GM19467 (cell line): Measurements from ENCODE around the gene SMIM26.
"Not testable (repeated sequence)": the region's sequence is repeated elsewhere in the genome, so short reads cannot be mapped to it uniquely, and the experiment has no call there.

Source experiments
- ATAC-seq: cut with Tn5 transposase; IDR thresholded peaks from one replicate; pipeline ENCODE4 v1.9.1; 2021; ENCODE audit warnings: mild to moderate bottlenecking, moderate library complexity; ENCODE audit not compliant: unreplicated experiment

SMIM26 gene

GRCh38 chr20:18566892-18567738, at the start of gene SMIM26:
Gene SMIM26 (plus strand): TSS chr20:18567432. CDS start chr20:18567479, 47 bp downstream.
- ATAC-seq, result peak; percentile 98

- not testable (repeated sequence) for ATAC-seq
These were observed 45.2 kb upstream of the SMIM26 start for GRCh38 chr20:18522066-18522465.

GRCh38 chr20:18523066-18523465, 44.2 kb upstream of the SMIM26 start:
- ATAC-seq, result no peak

DNA sequence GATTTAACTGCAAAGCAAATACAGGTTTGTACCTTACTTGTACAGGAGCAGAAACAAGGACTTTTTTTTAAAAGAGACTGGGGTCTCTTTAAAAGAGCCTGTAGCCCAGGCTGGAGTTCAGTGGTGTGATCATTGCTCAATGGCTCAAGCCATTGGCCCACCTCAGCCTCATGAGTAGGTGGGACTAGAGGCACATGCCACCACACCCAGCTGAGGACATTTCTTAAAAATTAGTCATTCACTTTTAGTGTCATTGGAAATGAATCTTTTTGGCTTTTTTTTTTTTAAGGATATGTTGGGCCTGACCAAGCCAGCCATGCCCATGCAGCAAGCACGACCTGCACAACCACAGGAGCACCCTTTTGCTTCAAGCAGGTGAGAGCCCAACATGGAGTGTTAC, 42.6 kb upstream of the SMIM26 start:
- ATAC-seq, result no peak

DNA sequence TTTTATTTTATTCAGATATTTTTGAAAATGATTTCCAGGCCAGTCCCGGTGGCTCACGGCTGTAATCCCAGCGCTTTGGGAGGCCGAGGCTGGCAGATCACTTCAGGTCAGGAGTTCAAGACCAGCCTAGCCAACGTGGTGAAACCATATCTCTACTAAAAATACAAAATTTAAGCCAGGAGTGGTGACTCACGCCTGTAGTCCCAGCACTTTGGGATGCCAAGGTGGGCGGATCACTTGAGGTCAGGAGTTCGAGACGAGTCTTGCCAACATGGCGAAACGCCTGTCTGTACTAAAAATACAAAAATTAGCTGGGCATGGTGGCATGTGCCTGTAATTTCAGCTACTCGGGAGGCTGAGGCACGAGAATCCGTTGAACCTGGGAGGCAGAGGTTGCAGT, 40.5 kb upstream of the SMIM26 start:
- ATAC-seq, result not testable (repeated sequence)

DNA sequence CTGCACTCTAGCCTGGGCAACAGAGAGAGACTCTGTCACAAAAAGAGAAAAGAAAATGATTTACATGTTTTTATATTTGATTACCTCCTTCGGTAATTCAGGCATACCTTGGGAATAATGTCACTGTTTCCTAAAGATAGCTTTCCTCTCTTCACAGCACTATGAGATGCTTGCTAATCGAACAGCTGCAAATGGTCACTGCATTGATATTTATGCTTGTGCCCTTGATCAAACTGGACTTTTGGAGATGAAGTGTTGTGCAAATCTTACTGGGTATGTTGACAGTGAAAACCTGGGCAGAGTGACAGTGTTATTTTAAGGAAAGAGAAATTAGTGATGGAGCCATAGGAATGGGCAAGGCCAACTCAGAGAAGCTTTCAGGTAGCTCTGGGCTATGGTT, 39.9 kb upstream of the SMIM26 start:
- no peak for ATAC-seq

- ATAC-seq, result no peak
These were observed 39.4 kb upstream of the SMIM26 start for GRCh38 chr20:18527836-18528235.

GRCh38 chr20:18529041-18529440, 38.2 kb upstream of the SMIM26 start:
- no peak for ATAC-seq

DNA sequence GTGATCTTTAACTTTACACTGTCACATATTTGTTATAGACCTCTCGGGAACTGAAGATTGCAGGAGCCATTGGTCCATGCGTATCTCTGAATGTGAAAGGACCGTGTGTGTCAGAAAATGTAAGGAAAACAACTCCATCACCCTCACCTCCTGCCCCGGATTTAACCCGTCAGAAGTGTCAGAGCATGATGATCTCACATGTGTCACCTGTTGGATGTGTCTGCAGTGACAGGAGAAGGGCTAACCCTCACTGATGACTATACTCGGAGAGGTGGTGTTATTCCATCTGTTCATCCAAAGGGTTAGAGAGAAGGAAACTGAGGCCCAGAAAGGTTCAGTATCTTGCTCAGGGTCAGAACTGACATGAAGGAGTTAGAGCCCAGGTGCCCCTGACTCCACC, 34.6 kb upstream of the SMIM26 start:
- ATAC-seq, result no peak

DNA sequence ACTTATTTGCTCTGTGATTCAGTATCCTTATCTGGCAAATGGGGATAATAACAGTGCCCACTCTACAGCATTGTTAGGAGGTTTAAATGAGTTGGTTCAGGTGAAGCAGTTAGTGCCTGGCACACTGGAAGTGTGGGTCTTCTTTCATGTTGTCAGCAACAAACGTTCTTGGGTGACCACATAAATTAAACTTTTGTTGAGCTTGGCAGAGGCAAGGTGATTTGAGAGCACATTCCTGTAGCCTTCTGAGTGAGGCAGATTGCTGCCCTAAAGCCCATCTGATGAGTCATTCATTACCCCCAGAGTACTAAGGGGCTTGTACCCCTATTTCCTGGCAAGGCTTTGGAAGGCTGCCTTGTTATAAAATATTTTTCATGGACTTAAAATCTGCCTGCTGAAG, 33.7 kb upstream of the SMIM26 start:
- ATAC-seq, result no peak

GRCh38 chr20:18533978-18534644, 33.1 kb upstream of the SMIM26 start:
- no peak for ATAC-seq

GRCh38 chr20:18537651-18538050, 29.6 kb upstream of the SMIM26 start:
- ATAC-seq, result no peak

GRCh38 chr20:18541741-18542140, 25.5 kb upstream of the SMIM26 start:
- ATAC-seq, result no peak

- no peak for ATAC-seq
These were observed 24.0 kb upstream of the SMIM26 start for GRCh38 chr20:18543216-18543615.

GRCh38 chr20:18543932-18544331, 23.3 kb upstream of the SMIM26 start:
- no peak for ATAC-seq

DNA sequence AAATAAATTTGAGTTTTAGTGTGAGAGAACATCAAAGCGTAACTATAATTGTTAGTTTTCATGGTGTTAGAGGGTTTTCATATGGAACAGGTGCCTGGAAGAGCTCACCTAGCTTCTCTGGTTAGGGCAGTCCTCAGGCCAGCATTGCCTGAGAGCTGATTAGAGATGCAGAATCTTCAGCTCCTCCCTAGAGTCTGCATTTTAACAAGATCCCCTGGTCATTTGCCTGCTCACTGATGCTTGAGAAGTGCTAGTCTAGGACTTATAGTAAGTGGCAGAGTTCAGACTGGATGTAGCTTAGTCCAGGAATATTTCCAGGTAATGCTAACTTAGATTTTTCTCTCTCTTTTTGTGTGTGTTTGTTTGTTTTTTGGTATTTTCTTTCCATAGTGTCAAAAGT, 21.7 kb upstream of the SMIM26 start:
- no peak for ATAC-seq

DNA sequence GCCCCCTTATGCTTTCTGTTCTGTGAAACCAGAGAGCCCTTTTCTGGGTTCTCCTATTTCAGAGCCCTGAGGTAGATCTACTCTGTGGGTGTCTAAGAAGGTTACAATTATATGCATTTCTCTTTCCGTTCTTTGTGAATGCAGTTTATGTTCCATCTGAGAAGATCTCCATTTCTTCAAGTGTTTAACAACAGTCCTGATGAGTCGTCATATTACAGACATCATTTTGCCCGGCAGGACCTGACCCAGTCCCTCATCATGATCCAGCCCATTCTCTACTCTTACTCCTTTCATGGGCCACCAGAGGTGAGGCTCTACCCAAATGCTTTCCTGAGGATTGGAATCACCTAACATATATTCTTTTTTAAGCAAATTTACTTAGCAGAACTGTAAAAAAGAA, 18.8 kb upstream of the SMIM26 start:
- ATAC-seq, result no peak

- no peak for ATAC-seq
These were observed 13.5 kb upstream of the SMIM26 start for GRCh38 chr20:18553746-18554145.

DNA sequence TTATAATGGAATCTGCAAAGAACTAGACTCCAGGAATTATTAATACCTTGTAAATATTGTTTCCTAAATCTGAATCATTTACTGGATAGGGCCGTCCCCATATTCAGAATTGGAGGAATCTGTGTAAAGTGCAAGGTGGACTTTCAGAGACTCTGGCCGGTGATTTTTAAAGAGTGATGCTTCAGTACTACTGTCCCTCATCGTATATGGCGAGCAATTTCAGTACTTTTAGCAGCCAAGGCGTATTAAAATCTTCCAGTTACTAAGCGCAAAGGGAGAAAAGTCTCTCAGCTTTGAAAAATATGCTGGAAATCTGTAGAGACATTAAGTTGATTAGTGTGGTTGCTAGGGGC, 483 bp downstream of the SMIM26 start:
- no peak for ATAC-seq

- ATAC-seq, result no peak
These were observed 3.8 kb downstream of the SMIM26 start for GRCh38 chr20:18571009-18571408.

GRCh38 chr20:18571578-18571977, 4.3 kb downstream of the SMIM26 start:
- ATAC-seq, result no peak

GRCh38 chr20:18577942-18578341, 10.7 kb downstream of the SMIM26 start:
- ATAC-seq, result no peak
